ENCODE results near the gene HIVEP1. TPM values are rescaled to one million over a fixed set of nuclear protein-coding genes. Genes with fewer than 3 reads are reported as not detected.

The HIVEP1 gene
- total and polyA plus RNA-seq, 2 of the 8 experiments (the other 6 are each of a cell fraction or from before 2014, with no cell fraction given) = 22.6 to 23.1 TPM

DNA sequence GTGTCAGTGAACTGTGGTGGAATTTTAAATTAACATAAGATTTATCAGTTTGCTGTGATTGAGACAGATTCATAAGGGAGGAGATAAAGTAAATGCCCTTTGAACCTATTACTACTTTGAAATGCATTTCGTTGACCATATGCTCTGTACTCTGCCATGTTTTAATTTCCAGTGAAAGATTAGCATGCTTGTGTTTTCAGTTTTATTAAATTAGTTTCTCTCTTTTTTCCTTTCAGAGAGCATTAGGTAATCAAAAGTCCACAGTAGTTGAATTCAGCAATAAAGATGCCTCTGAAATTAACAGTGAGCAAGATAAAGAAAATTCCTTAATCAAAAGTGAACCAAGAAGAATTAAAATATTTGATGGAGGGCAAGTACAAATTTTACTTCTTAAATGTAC lies 117.4 kb downstream of the HIVEP1 start:
- Histone ChIP-seq H2AFZ (ENCODE audit: low read length) (no peak overlapping the region), H3K18ac (ENCODE audit: extremely low read depth, low read length) (no peak overlapping the region), H2BK5ac (ENCODE audit: low read depth, low read length) (no peak overlapping the region), H3K79me1 (ENCODE audit: low read depth, low read length) (no peaks in the 10 kb centered on the region; the same call in 1 of the 2 replicates), H4K5ac (ENCODE audit: insufficient read length, low read depth, low read length) (no peak overlapping the region), H3K79me2 (ENCODE audit: control insufficient read depth in 1 of 2, insufficient read depth in 2 of 2, low read length in 2 of 2) (peaks cover 0 to 3% of the 10 kb centered on the region in 2 experiments; a peak in 2 of 4 replicates), H3K4ac (replicated peaks; ENCODE audit: insufficient read length, low read depth, low read length) (no peak overlapping the region), H3K27me3 (replicated peaks in 1 of 4; ENCODE audit: control insufficient read depth in 3 of 4, extremely low read depth in 1 of 4, insufficient read depth in 3 of 4, low read length in 3 of 4) (no peaks in the 10 kb centered on the region), H3K56ac (replicated peaks; ENCODE audit: insufficient read length, low read depth, low read length) (no peak overlapping the region), H3K4me2 (ENCODE audit: insufficient read depth in 1 of 2, low read depth in 2 of 2, low read length in 2 of 2) (no peak overlapping the region), H2AK5ac (ENCODE audit: low read depth, low read length) (no peak overlapping the region), H3K9me3 (ENCODE audit: insufficient read depth in 2 of 2, low read depth in 1 of 2, low read length in 1 of 2) (no peaks in the 10 kb centered on the region), H2BK15ac (ENCODE audit: low read length) (no peak overlapping the region), H3K27ac (ENCODE audit: low read depth, low read length) (no peak overlapping the region), H3K23ac (ENCODE audit: insufficient read length) (no peak overlapping the region), H3K9ac (replicated peaks in 1 of 4; ENCODE audit: extremely low read depth in 1 of 4, low read depth in 3 of 4, low read length in 3 of 4) (no peak overlapping the region), H3K36me3 (ENCODE audit: control insufficient read depth in 2 of 4, insufficient read depth in 4 of 4, low read length in 3 of 4) (peaks cover 0 to 10% (median under 1%) of the 10 kb centered on the region in 4 experiments; a peak in 4 of 8 replicates), H3K14ac (ENCODE audit: insufficient read length) (no peak overlapping the region), H4K8ac (ENCODE audit: extremely low read depth, insufficient read depth, low read length) (no peak overlapping the region), H2BK20ac (ENCODE audit: low read length) (no peak overlapping the region), H2BK120ac (replicated peaks; ENCODE audit: low read depth, low read length) (no peak overlapping the region), H2BK12ac (ENCODE audit: low read depth, low read length) (no peak overlapping the region), H4K91ac (replicated peaks; ENCODE audit: insufficient read length, low read length) (no peak overlapping the region), H3K23me2 (ENCODE audit: low read depth, low read length) (no peaks in the 10 kb centered on the region), H4K20me1 (replicated peaks in 1 of 2; ENCODE audit: control insufficient read depth in 1 of 2, insufficient read depth in 2 of 2, low read length in 2 of 2) (no peaks in the 10 kb centered on the region), H3K4me1 (replicated peaks in 1 of 4; ENCODE audit: control insufficient read depth in 3 of 4, insufficient read depth in 4 of 4, low read length in 3 of 4) (no peaks in the 10 kb centered on the region), H3K4me3 (ENCODE audit: extremely low read depth in 1 of 4, insufficient read depth in 2 of 4, low read depth in 3 of 4, low read length in 4 of 4) (no peak overlapping the region)
- DNase-seq (ENCODE audit: low read depth in 1 of 2, low spot score in 2 of 2) (no peak), FAIRE-seq (no peak)
- no peak for TF ChIP-seq HDAC6 (IDR thresholded peaks at IDR 0.05; ENCODE audit: low read depth, low read length)
- TF ChIP-seq, protein P1, sequence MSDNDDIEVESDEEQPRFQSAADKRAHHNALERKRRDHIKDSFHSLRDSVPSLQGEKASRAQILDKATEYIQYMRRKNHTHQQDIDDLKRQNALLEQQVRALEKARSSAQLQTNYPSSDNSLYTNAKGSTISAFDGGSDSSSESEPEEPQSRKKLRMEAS (IDR thresholded peaks at IDR 0.05) = no peak
- TF ChIP-seq CBX8 (IDR thresholded peaks at IDR 0.05; ENCODE audit: borderline replicate concordance, low read depth, low read length) = no peak
- TF ChIP-seq RAD21 (IDR thresholded peaks at IDR 0.05 in 1 of 2, conservative IDR thresholded peaks at IDR 0.05 in 1 of 2; ENCODE audit: low read depth in 2 of 2, low read length in 2 of 2) = no peak
- TF ChIP-seq EZH2 (IDR thresholded peaks at IDR 0.05; ENCODE audit: low read depth, low read length, severe bottlenecking) = no peak
- no peak for TF ChIP-seq SP2 (IDR thresholded peaks at IDR 0.05; ENCODE audit: low read length)
- no peak for TF ChIP-seq SP4 (IDR thresholded peaks at IDR 0.05; ENCODE audit: low read length)
- no peak for TF ChIP-seq SIX5 (IDR thresholded peaks at IDR 0.05; ENCODE audit: low read depth, low read length)
- TF ChIP-seq RBBP5 (IDR thresholded peaks at IDR 0.05; ENCODE audit: borderline replicate concordance, low read depth, low read length) = no peak
- TF ChIP-seq POLR2AphosphoS5 (IDR thresholded peaks at IDR 0.05; ENCODE audit: low read depth, low read length) = no peak
- no peak for TF ChIP-seq CREB1 (IDR thresholded peaks at IDR 0.05)
- 77% methylated on average over 1 of the region's 1 CpG; no CpG with 5 or more reads in 1 of the 2 experiments for WGBS, 2 experiments (ENCODE audit: extremely low coverage in 1 of 2, insufficient coverage in 1 of 2, insufficient read length in 1 of 2, insufficient replicate concordance in 2 of 2, low coverage in 1 of 2, low lambda C conversion rate in 2 of 2, missing lambda C conversion rate in 1 of 2)
- CTCF ChIA-PET (ENCODE audit: partially characterized antibody) = no interaction called here
- POLR2A ChIA-PET (ENCODE audit: partially characterized antibody) = no interaction called here
